ENCODE data around the gene VNN1. TPM values are rescaled to one million over a fixed set of nuclear protein-coding genes. Genes with fewer than 3 reads are reported as not detected.

The VNN1 gene
- total RNA-seq, 1 donor from 2014 or later: 0.07 TPM

DNA sequence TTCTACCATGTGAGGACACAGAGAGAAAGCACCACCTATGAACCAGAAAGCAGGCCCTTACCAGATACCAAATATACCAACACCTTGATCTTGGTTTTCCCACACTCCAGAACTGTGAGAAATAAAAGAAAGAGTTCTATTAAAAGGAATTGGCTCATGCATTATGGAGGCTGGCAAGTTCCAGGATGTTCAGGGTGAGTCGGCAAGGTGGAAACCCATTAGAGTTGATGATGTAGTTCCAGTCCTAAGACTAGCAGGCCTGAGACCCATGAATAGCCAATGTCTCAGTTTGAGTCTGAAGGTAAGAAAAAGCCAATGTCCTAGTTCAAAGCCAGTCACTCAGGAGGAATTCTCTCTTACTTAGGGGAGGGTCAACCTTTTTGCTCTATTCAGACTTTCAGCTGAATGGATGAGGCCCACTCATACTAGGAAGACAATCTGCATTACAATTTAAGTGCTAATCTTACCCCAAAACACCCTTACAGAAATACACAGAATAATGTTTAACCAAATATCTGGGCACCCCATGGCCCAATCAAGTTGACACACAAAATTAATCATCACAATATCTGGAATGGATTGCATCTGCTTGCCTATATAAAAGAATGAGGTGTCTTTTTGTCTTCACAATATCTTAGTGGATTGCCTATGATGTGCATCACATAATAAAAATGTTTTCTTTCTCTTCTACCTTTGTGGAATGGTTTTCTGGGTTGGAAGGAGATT lies 49.4 kb downstream of the VNN1 start:
- Histone ChIP-seq H3K27ac (ENCODE audit: low read depth, low read length) (no peak overlapping the region), H3K4me2 (ENCODE audit: low read length) (no peak overlapping the region), H3K9ac (ENCODE audit: low read length) (no peak overlapping the region), H3K4me3 (ENCODE audit: insufficient read depth, low read depth, low read length) (no peak overlapping the region), H4K20me1 (ENCODE audit: insufficient read depth, low read length) (no peaks in the 10 kb centered on the region), H3K27me3 (ENCODE audit: insufficient read depth, low read length) (peaks cover 2% of the 10 kb centered on the region), H3K9me3 (ENCODE audit: insufficient read depth, low read depth, low read length) (no peaks in the 10 kb centered on the region), H3K4me1 (ENCODE audit: insufficient read depth, low read length) (no peaks in the 10 kb centered on the region), H3K36me3 (ENCODE audit: insufficient read depth, low read length) (no peaks in the 10 kb centered on the region), H2AFZ (ENCODE audit: low read depth, low read length) (no peak overlapping the region), H3K79me2 (ENCODE audit: insufficient read depth, low read length) (no peaks in the 10 kb centered on the region)
- Mint-ChIP-seq H3K4me1 (ENCODE audit: low read depth, unreplicated experiment) (no peaks in the 10 kb centered on the region), H3K27me3 (ENCODE audit: low read depth, unreplicated experiment) (no peaks in the 10 kb centered on the region), H3K9me3 (ENCODE audit: unreplicated experiment) (peaks cover 4% of the 10 kb centered on the region), H3K4me3 (ENCODE audit: unreplicated experiment) (no peak overlapping the region), H3K27ac (ENCODE audit: unreplicated experiment) (no peak overlapping the region), H3K36me3 (ENCODE audit: low read depth, unreplicated experiment) (no peaks in the 10 kb centered on the region)
- FAIRE-seq: no peak
- TF ChIP-seq, protein P1, sequence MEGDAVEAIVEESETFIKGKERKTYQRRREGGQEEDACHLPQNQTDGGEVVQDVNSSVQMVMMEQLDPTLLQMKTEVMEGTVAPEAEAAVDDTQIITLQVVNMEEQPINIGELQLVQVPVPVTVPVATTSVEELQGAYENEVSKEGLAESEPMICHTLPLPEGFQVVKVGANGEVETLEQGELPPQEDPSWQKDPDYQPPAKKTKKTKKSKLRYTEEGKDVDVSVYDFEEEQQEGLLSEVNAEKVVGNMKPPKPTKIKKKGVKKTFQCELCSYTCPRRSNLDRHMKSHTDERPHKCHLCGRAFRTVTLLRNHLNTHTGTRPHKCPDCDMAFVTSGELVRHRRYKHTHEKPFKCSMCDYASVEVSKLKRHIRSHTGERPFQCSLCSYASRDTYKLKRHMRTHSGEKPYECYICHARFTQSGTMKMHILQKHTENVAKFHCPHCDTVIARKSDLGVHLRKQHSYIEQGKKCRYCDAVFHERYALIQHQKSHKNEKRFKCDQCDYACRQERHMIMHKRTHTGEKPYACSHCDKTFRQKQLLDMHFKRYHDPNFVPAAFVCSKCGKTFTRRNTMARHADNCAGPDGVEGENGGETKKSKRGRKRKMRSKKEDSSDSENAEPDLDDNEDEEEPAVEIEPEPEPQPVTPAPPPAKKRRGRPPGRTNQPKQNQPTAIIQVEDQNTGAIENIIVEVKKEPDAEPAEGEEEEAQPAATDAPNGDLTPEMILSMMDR (IDR thresholded peaks at IDR 0.05; ENCODE audit: insufficient read depth, low read depth, low read length): no peak
- DNase-seq (ENCODE audit: low read depth): no peak

DNA sequence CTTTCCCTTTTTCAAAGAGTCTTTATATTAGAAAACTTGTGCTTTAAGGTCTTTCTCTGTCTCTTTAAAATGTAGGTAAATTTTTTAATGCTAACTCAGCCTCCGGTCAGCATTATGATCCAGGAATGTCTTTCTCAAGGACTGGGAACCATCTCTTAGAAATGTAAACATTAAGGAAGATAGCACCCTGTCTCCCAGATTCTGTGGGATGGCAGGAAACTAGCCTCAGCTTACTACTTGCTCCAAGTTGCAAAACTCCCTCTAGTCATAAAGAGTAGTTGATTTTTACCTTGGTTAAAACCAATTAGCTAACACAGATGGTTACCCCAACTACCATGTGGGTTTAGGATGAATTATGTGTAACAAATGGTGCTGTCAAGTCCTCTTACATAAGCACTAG lies 50.2 kb downstream of the VNN1 start:
- Histone ChIP-seq H4K20me1 (ENCODE audit: insufficient read depth, low read length) (no peaks in the 10 kb centered on the region), H3K4me1 (ENCODE audit: insufficient read depth, low read length) (no peaks in the 10 kb centered on the region), H3K27me3 (ENCODE audit: insufficient read depth, low read length) (peaks cover 2% of the 10 kb centered on the region), H3K36me3 (ENCODE audit: insufficient read depth, low read length) (no peaks in the 10 kb centered on the region), H3K27ac (ENCODE audit: low read depth, low read length) (no peak overlapping the region), H3K9me3 (ENCODE audit: insufficient read depth, low read depth, low read length) (no peaks in the 10 kb centered on the region), H3K79me2 (ENCODE audit: insufficient read depth, low read length) (no peaks in the 10 kb centered on the region), H3K4me3 (ENCODE audit: insufficient read depth, low read depth, low read length) (no peak overlapping the region), H3K4me2 (ENCODE audit: low read length) (no peak overlapping the region), H3K9ac (ENCODE audit: low read length) (no peak overlapping the region), H2AFZ (ENCODE audit: low read depth, low read length) (no peak overlapping the region)
- H3K27me3 Mint-ChIP-seq (ENCODE audit: low read depth, unreplicated experiment): no peaks in the 10 kb centered on the region
- H3K4me1 Mint-ChIP-seq (ENCODE audit: low read depth, unreplicated experiment): no peaks in the 10 kb centered on the region
- no peak overlapping the region for H3K27ac Mint-ChIP-seq (ENCODE audit: unreplicated experiment)
- peaks cover 4% of the 10 kb centered on the region for H3K9me3 Mint-ChIP-seq (ENCODE audit: unreplicated experiment)
- FAIRE-seq (no peak), DNase-seq (ENCODE audit: low read depth) (no peak)
- no peaks in the 10 kb centered on the region for H3K36me3 Mint-ChIP-seq (ENCODE audit: low read depth, unreplicated experiment)
- no peak overlapping the region for H3K4me3 Mint-ChIP-seq (ENCODE audit: unreplicated experiment)
- no peak for TF ChIP-seq EZH2 (IDR thresholded peaks at IDR 0.05; ENCODE audit: insufficient read depth, low read length)
- TF ChIP-seq, protein P1 (IDR thresholded peaks at IDR 0.05; ENCODE audit: insufficient read depth, low read depth, low read length): no peak

DNA sequence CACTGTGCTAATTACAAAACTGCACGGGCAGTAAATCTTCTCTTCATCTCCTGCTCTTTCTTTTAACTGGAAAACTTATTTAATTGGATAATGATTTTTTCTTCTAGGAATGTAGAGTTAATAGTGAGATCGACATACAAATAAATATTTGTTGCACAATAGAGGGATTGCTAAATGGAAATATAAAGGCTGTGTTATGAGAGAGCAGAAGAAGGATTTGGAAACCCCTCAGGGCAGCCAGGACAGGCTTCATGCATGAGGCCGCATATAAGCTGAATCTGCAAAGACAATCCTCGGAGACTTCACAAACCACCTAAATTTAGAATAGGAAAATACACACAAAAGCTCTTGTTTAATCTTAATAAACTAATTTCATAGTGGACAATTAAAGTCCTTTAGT lies 51.9 kb downstream of the VNN1 start:
- H3K9me3 ChIP-seq (ENCODE audit: insufficient read depth, low read depth, low read length): no peaks in the 10 kb centered on the region
- no peak overlapping the region for H3K27ac Mint-ChIP-seq (ENCODE audit: unreplicated experiment)
- no peak overlapping the region for H3K4me3 ChIP-seq (ENCODE audit: insufficient read depth, low read depth, low read length)
- FAIRE-seq (no peak), DNase-seq (ENCODE audit: low read depth) (no peak)
- H3K4me1 ChIP-seq (ENCODE audit: insufficient read depth, low read length): no peaks in the 10 kb centered on the region
- H3K79me2 ChIP-seq (ENCODE audit: insufficient read depth, low read length): no peaks in the 10 kb centered on the region
- no peak overlapping the region for H3K4me2 ChIP-seq (ENCODE audit: low read length)
- no peak overlapping the region for H3K27ac ChIP-seq (ENCODE audit: low read depth, low read length)
- H3K27me3 ChIP-seq (ENCODE audit: insufficient read depth, low read length): no peaks in the 10 kb centered on the region
- no peaks in the 10 kb centered on the region for H3K36me3 Mint-ChIP-seq (ENCODE audit: low read depth, unreplicated experiment)
- H3K4me3 Mint-ChIP-seq (ENCODE audit: unreplicated experiment): no peak overlapping the region
- no peak overlapping the region for H3K9ac ChIP-seq (ENCODE audit: low read length)
- no peaks in the 10 kb centered on the region for H3K27me3 Mint-ChIP-seq (ENCODE audit: low read depth, unreplicated experiment)
- H3K4me1 Mint-ChIP-seq (ENCODE audit: low read depth, unreplicated experiment): no peaks in the 10 kb centered on the region
- TF ChIP-seq, protein P1 (IDR thresholded peaks at IDR 0.05; ENCODE audit: insufficient read depth, low read depth, low read length): no peak
- TF ChIP-seq EZH2 (IDR thresholded peaks at IDR 0.05; ENCODE audit: insufficient read depth, low read length): no peak
- no peak overlapping the region for H2AFZ ChIP-seq (ENCODE audit: low read depth, low read length)
- H3K36me3 ChIP-seq (ENCODE audit: insufficient read depth, low read length): no peaks in the 10 kb centered on the region
- H4K20me1 ChIP-seq (ENCODE audit: insufficient read depth, low read length): no peaks in the 10 kb centered on the region
- H3K9me3 Mint-ChIP-seq (ENCODE audit: unreplicated experiment): peaks cover 4% of the 10 kb centered on the region
